BE2C (cell line): ENCODE measurements around the gene SURF4.

Source experiments
- DNase-seq: peaks from one replicate; pipeline ENCODE4 v3.0.0-alpha.2; 2020
- H3K27me3 ChIP-seq: fragments of 250-450 bp; sonication (Bioruptor Pico); 2 replicates; pipeline ENCODE4 v1.5.1; 2020; ENCODE audit warnings: mild to moderate bottlenecking
- H3K36me3 ChIP-seq: fragments of 250-450 bp; sonication (Bioruptor Pico); 2 replicates; pipeline ENCODE4 v1.5.1; 2020; ENCODE audit warnings: mild to moderate bottlenecking
- H3K4me1 ChIP-seq: fragments of 250-450 bp; sonication (Bioruptor Pico); 2 replicates; pipeline ENCODE4 v1.5.1; 2020
- H3K4me3 ChIP-seq: 2 replicates; pipeline ENCODE4 v1.5.1; 2011; ENCODE audit warnings: low read depth, low read length
- H3K9me3 ChIP-seq: fragments of 250-450 bp; sonication (Bioruptor Pico); 2 replicates; pipeline ENCODE4 v1.5.1; 2020
- TF ChIP-seq, protein P1 (sequence below): IDR thresholded peaks from 2 replicates; pipeline ENCODE4 v1.5.1; 2012; ENCODE audit warnings: mild to moderate bottlenecking, low read depth, low read length

Gene SURF4

DNA sequence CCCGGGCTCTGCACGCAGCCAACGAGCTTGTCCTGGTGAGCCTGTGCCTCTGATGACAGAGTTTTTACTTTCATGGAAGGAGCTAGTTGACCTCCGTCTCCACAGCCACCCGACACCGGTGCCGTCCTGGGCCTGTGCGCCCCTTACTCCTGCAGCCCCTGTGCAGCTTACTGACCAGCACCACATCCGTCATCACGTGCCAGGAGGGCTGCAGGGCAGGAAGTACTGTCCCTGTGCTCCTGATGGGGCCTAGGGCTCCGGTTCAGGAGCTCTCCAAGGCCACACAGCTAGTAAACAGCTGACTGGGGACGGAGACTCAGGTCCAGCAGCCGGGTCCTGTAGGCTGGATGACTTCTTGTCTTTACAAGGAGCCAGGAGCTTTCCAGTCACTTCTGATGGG, 10.5 kb upstream of the SURF4 start:
- TF ChIP-seq, protein P1, sequence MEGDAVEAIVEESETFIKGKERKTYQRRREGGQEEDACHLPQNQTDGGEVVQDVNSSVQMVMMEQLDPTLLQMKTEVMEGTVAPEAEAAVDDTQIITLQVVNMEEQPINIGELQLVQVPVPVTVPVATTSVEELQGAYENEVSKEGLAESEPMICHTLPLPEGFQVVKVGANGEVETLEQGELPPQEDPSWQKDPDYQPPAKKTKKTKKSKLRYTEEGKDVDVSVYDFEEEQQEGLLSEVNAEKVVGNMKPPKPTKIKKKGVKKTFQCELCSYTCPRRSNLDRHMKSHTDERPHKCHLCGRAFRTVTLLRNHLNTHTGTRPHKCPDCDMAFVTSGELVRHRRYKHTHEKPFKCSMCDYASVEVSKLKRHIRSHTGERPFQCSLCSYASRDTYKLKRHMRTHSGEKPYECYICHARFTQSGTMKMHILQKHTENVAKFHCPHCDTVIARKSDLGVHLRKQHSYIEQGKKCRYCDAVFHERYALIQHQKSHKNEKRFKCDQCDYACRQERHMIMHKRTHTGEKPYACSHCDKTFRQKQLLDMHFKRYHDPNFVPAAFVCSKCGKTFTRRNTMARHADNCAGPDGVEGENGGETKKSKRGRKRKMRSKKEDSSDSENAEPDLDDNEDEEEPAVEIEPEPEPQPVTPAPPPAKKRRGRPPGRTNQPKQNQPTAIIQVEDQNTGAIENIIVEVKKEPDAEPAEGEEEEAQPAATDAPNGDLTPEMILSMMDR = no peak
- Histone ChIP-seq H3K4me3 (no peak overlapping the region), H3K27me3 (no peaks in the 10 kb centered on the region), H3K9me3 (0 out of 2 replicates have a peak, but pooled peaks cover 2% of the 10 kb centered on the region), H3K4me1 (no peaks in the 10 kb centered on the region), H3K36me3 (no peaks in the 10 kb centered on the region)
- no peak for DNase-seq

DNA sequence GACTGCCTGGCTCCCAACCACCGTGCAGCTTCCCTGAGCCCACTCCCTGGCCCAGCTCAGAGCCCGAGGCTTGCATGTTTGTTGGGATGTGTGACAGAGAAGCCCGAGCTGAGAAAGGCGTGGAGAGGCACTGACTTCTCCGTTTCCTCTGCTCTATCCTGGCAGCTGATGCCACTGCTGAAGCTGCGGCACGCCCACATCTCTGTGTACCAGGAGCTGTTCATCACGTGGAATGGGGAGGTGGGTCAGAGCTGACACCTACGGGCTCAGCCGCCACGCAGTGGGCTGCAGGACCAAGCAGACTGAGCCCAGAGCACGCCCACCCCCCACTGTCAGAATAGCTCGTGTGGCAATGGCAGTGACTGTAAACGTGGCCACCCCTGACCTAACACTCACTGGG, 9.6 kb upstream of the SURF4 start:
- Histone ChIP-seq H3K27me3 (no peaks in the 10 kb centered on the region), H3K9me3 (0 out of 2 replicates have a peak, but pooled peaks cover 2% of the 10 kb centered on the region), H3K4me1 (no peaks in the 10 kb centered on the region), H3K36me3 (no peaks in the 10 kb centered on the region), H3K4me3 (no peak overlapping the region)
- no peak for DNase-seq
- TF ChIP-seq, protein P1 = no peak

DNA sequence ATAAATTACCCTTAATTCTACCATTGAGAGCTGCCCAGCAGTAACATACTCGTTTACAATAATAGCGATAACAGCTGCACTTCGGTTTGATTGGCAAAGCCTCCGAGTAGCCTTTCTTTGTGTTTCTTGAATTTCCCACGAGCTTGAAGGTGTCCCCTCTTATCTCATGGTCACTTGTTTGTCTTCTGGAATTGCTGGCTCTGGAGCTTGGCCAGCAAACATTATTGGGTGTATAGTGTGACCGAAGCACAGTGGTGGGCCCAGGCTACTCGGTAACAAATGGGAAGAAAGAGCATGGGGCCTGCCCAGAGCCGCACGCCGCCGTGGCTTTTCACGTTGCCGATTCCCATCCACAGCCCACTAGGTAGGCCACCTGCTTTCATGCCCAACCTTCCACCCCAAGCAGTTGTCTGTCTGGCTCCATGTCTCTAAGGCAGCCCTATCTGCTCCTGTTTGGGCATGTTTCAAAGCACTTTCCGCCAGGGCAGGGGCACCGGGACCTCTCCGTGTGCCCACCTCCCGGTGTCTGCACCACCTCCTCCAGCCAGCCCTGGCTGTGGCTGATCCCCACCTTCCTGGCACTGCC, 9.0 kb upstream of the SURF4 start:
- no peaks in the 10 kb centered on the region for H3K4me1 ChIP-seq

DNA sequence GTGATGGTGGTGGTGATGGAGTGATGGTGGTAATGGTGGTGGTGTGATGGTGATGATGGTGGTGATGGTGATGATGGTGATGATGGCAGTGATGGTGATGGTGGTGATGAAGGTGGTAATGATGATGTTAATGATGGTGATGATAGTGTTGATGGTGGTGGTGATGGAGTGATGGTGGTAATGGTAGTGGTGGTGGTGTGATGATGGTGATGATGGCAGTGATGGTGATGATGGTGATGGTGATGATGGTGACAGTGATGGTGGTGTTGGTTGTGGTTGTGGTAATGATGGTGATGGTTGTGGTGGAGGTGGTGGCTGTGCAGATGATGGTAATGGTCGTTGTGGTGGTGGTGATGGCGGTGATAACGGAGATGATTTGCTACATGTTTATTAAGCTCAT, 7.6 kb upstream of the SURF4 start:
- Histone ChIP-seq H3K4me1 (peaks cover under 1% of the 10 kb centered on the region; the same call in 1 of the 2 replicates), H3K27me3 (no peaks in the 10 kb centered on the region), H3K9me3 (0 out of 2 replicates have a peak, but pooled peaks cover 2% of the 10 kb centered on the region), H3K36me3 (no peaks in the 10 kb centered on the region), H3K4me3 (no peak overlapping the region)
- no peak for DNase-seq
- TF ChIP-seq, protein P1 = no peak

More for the DNA sequence above, 9.0 kb upstream of the SURF4 start:
- no peak overlapping the region for H3K4me3 ChIP-seq
- H3K27me3 ChIP-seq = no peaks in the 10 kb centered on the region
- H3K9me3 ChIP-seq = 0 out of 2 replicates have a peak, but pooled peaks cover 2% of the 10 kb centered on the region
- TF ChIP-seq, protein P1 = no peak
- H3K36me3 ChIP-seq = no peaks in the 10 kb centered on the region
- DNase-seq = no peak

DNA sequence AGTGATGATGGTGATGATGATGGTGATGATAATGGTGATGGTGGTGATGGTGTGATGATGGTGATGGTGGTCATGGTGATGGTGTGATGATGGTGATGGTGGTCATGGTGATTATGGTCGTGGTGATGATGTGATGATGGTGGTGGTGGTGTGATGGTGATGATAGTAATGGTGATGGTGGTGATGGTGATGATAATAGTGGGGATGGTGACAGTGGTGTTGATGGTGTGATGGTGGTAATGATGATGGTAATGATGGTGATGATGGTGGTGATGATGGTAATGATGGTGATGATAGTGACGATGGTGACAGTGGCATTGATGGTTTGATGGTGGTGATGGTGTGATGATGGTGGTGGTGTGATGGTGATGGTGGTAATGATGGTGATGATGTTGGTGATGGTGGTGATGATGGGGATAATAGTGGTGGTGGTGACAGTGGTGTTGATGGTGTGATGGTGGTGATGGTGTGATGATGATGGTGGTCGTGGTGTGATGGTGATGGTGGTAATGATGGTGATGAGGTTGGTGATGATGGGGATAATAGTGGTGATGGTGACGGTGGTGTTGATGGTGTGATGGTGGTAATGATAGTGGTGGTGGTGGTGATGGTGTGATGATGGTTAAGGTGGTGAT, 6.8 kb upstream of the SURF4 start:
- H3K4me3 ChIP-seq = no peak overlapping the region
- no peak for DNase-seq

DNA sequence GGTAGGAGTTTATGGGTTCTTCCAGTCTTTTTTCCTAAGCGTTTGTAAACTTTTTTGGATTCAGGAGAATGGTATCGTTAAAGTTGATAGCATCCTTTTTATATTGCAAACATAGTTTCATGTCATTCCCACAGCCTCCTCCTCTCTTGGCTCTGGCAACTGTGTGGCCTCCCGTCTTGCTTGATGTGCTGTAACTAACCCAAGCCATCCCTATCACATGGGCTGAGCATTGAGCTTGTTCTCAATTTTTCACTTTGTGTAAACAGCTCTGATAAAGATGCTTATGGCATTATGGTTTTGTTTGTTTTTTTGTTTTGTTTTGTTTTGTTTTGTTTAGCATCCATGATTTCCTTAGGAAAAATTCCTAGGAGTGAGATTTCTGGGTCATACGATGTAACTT, 4.9 kb upstream of the SURF4 start:
- no peaks in the 10 kb centered on the region for H3K27me3 ChIP-seq
- peaks cover 3% of the 10 kb centered on the region; the same call in 1 of the 2 replicates for H3K4me1 ChIP-seq
- no peaks in the 10 kb centered on the region for H3K36me3 ChIP-seq
- 0 out of 2 replicates have a peak, but pooled peaks cover 2% of the 10 kb centered on the region for H3K9me3 ChIP-seq
- no peak overlapping the region for H3K4me3 ChIP-seq
- DNase-seq = no peak
- TF ChIP-seq, protein P1 = no peak

More for the DNA sequence above, 6.8 kb upstream of the SURF4 start:
- peaks cover 3% of the 10 kb centered on the region; the same call in 1 of the 2 replicates for H3K4me1 ChIP-seq
- TF ChIP-seq, protein P1 = no peak
- H3K27me3 ChIP-seq = no peaks in the 10 kb centered on the region
- H3K36me3 ChIP-seq = no peaks in the 10 kb centered on the region
- 0 out of 2 replicates have a peak, but pooled peaks cover 2% of the 10 kb centered on the region for H3K9me3 ChIP-seq
